ENCODE results near the gene ELOVL5. TPM values are rescaled to one million over a fixed set of nuclear protein-coding genes. Genes with fewer than 3 reads are reported as not detected.

ELOVL5 gene
- total RNA-seq, 1 experiment from 2014 or later: 190 TPM

- DNase-seq (ENCODE audit: low read depth): no peak
Measured at GRCh38 chr6:53240139-53240538, 108.6 kb downstream of the ELOVL5 start.

- DNase-seq (ENCODE audit: low read depth): no peak
Measured at GRCh38 chr6:53239526-53239925, 109.2 kb downstream of the ELOVL5 start.

- no peak for DNase-seq (ENCODE audit: low read depth)
Measured at GRCh38 chr6:53238311-53238710, 110.4 kb downstream of the ELOVL5 start.

GRCh38 chr6:53236241-53236640, 112.5 kb downstream of the ELOVL5 start:
- DNase-seq (ENCODE audit: low read depth): no peak

- DNase-seq (ENCODE audit: low read depth): no peak
Measured at GRCh38 chr6:53235508-53235907, 113.2 kb downstream of the ELOVL5 start.

GRCh38 chr6:53233309-53233708, 115.4 kb downstream of the ELOVL5 start:
- peak; percentile 81 for DNase-seq (ENCODE audit: low read depth)

GRCh38 chr6:53230775-53231467, 117.8 kb downstream of the ELOVL5 start:
- no peak for DNase-seq (ENCODE audit: low read depth)

- DNase-seq (ENCODE audit: low read depth): no peak
Measured at GRCh38 chr6:53227847-53228246, 120.9 kb downstream of the ELOVL5 start.

GRCh38 chr6:53220605-53221004, 128.1 kb downstream of the ELOVL5 start:
- no peak for DNase-seq (ENCODE audit: low read depth)

Other genes starting within 250 kb of the ELOVL5 start
- not detected in 2 replicates for gene GCM1, start 200.1 kb downstream of the ELOVL5 start, total RNA-seq (2014; rRNA removed; shearing (Covaris generic))
- gene GCLC, start 196.2 kb upstream of the ELOVL5 start, total RNA-seq (2014; rRNA removed; shearing (Covaris generic)): 12.8 and 17.6 TPM in 2 replicates